Choroid plexus epithelial cell (primary cell): ENCODE results near the gene CACNG7.

Experiments used
- DNase-seq: peaks from one replicate; pipeline ENCODE4 v3.0.0-alpha.2; 2010; ENCODE audit warnings: low read depth
- H3K4me3 ChIP-seq: 2 replicates; pipeline ENCODE4 v1.5.1; 2011; ENCODE audit warnings: low read depth, mild to moderate bottlenecking, control low read depth, low read length, moderate library complexity
- TF ChIP-seq, protein P1 (sequence below): conservative IDR thresholded peaks from 2 replicates; pipeline ENCODE4 v1.5.1; 2011; ENCODE audit warnings: low read depth, mild to moderate bottlenecking, control low read depth, inconsistent platforms, low read length, moderate library complexity

CACNG7 gene

DNA sequence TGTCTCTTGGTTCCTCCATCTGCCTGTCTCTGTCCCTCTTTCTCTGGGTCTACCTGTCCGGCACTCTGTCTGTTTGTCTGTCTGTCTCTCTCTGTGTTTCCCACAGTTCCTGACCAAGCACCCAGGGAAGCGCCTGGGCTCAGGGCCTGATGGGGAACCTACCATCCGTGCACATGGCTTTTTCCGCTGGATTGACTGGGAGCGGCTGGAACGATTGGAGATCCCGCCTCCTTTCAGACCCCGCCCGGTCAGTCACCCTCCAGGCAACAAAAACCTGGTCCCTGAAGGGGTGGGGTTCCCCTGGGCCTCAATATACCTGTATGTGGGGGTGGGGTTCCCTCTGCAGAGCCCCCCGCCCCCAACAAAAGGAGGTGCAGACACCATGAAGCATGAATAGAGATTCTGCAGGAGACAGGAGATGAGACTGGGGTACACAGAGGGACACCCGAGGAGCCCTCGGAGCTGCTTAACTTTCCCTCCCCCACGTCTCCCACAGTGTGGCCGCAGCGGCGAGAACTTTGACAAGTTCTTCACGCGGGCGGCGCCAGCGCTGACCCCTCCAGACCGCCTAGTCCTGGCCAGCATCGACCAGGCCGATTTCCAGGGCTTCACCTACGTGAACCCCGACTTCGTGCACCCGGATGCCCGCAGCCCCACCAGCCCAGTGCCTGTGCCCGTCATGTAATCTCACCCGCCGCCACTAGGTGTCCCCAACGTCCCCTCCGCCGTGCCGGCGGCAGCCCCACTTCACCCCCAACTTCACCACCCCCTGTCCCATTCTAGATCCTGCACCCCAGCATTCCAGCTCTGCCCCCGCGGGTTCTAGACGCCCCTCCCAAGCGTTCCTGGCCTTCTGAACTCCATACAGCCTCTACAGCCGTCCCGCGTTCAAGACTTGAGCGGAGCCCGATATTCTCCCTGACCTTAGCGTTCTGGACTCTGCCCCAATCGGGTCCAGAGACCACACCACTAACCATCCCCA is 2.6 kb upstream of the CACNG7 start:
- no peak overlapping the region for H3K4me3 ChIP-seq
- TF ChIP-seq, protein P1, sequence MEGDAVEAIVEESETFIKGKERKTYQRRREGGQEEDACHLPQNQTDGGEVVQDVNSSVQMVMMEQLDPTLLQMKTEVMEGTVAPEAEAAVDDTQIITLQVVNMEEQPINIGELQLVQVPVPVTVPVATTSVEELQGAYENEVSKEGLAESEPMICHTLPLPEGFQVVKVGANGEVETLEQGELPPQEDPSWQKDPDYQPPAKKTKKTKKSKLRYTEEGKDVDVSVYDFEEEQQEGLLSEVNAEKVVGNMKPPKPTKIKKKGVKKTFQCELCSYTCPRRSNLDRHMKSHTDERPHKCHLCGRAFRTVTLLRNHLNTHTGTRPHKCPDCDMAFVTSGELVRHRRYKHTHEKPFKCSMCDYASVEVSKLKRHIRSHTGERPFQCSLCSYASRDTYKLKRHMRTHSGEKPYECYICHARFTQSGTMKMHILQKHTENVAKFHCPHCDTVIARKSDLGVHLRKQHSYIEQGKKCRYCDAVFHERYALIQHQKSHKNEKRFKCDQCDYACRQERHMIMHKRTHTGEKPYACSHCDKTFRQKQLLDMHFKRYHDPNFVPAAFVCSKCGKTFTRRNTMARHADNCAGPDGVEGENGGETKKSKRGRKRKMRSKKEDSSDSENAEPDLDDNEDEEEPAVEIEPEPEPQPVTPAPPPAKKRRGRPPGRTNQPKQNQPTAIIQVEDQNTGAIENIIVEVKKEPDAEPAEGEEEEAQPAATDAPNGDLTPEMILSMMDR, result peak; percentile 82
- DNase-seq, result peak; percentile 13

DNA sequence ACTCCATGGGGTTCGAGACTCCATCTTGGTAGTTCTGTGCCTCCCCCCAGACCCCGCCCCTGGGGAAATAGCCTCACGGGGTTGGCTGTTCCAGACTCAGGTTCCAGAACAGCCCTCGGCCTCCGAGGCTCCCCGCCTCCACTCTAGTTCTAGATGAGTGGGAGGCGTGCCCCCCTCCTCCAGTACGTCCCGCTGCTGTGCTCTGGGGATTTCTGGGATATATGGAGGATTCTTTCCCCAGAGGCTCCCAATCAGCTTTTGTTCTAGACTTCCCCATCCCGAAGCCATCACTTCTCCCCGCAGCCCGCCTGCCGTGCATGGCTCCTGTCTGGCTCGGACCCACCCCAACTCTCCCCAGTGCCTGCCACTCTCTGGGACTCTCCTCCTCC is 1.9 kb upstream of the CACNG7 start:
- TF ChIP-seq, protein P1, result no peak
- DNase-seq, result no peak
- H3K4me3 ChIP-seq, result no peak overlapping the region

DNA sequence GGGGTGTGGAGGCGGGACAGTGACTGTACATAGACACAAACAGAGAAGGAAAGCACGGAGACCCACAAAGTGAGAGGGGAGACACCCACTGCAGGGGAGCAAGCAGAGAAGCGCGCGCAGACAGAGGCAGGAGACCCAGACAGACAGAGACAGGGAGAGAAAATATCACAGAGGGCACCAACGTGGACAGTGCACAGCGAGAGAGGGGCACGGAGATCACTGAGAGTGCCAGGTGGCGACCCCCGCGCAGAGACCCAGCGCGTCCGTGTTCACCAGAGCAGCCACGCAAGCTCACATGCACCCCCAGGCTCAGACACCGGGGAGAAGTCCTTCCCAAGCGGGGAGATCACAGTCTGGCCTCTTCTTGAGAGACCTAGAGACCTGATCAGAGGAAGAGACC is 1.4 kb upstream of the CACNG7 start:
- TF ChIP-seq, protein P1, result no peak
- no peak for DNase-seq
- no peak overlapping the region for H3K4me3 ChIP-seq

DNA sequence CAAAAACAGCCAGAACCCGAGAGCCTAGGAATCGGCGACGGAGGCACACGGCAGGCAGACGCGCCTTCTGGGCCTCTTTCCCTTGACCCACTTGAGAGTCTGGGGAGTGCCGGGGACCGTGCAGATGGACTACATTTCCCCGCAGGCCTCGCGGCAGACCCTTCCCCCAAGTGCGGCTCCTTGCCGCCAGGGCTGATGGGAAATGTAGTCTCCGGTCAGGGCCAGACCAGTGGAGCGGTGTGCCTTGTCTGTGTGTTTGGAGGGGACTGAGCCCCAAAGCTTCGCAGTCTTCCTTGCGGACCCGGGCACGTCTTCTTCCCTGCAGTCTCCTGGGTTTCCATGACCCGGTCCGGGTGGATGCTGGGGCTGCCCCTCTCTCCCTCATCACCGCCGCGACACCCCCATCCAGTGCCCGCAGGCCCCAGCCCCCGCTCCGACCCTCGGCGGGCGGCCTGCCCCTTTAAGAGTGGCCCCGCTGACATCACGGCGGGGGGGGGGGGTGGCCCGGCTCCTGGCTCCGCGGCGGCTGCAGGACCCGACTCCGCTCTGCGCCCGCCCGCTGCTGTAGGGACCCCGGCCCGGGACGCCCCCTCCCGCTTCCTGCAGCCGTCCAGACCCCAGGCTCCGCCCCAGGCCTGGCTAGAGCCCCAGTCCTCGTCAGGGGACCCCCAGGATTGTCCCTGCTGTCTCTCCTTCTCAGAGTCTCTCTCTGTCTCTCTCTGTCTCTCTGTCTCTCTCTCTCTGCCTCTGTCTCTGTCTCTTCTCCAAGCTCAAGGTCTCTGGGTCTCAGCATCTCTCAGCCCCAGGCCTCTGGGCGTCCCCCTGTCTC is 758 bp upstream of the CACNG7 start:
- TF ChIP-seq, protein P1, result no peak
- DNase-seq, result peak; percentile 47
- H3K4me3 ChIP-seq, result no peak overlapping the region

DNA sequence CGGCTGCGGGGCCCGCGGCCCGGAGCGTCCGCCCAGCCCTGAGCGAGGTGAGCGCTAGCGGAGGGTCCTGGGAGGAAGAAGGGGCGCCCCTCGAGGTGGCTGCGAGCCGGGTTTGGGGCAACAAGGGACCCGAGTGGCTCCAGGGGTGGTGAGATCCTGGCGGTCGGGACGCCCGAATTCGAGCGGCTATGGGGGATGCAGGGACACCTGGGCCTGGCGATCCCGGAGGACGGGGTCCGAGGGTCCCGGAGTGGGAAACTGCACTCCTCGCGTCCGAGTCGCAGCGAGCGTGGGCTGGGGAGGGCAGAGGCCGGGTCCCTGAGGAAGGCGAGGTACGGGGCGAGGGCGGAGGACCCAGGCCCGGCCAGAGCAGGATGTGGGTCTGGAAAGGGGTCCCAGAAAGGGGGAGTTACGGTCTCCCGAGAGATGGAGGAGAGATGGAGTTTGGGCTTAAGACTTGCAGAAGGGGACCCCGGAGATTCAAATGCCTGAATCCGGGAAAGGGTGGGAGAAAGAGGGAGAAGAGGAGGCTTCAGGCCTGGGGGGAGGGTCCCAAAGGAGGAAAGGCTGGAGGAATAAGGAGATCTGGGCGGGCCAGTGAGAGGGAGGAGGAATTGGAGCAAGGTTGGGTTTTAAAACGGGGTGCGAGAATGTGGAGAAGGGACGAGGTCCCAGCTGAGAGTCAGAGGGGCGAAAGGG is 542 bp downstream of the CACNG7 start:
- TF ChIP-seq, protein P1, result no peak
- no peak overlapping the region for H3K4me3 ChIP-seq
- DNase-seq, result no peak

DNA sequence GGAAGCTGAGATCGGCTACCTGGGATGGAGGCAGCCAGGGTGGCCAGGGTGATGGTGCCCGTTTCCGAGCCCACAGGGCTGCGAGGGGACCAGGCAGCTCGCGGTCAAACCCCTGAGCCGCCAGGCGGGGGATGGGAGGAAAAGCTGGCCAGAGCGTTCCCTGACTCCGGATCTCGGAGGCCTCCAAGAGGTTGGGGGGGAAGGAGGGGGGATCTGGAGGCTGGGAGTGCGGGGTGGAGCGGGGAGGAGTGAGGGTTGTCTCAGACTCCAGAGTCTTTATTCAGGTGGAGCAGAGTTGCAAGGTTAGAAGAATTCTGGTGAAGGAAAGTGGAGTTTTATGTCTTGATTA is 1.1 kb downstream of the CACNG7 start:
- DNase-seq, result no peak
- TF ChIP-seq, protein P1, result no peak
- no peak overlapping the region for H3K4me3 ChIP-seq
